H1 (cell line): Measurements from ENCODE around the gene PCED1B.

Experiments
- CHD2 ChIP-seq: IDR thresholded peaks from 2 replicates; pipeline ENCODE4 v1.6.1; 2012; ENCODE audit warnings: low read length, improper control_type of control experiment
- EZH2 ChIP-seq: fragments of 200-600 bp; sonication (generic); IDR thresholded peaks from 2 replicates; pipeline ENCODE4 v1.7.1; 2012; ENCODE audit warnings: low read depth, mild to moderate bottlenecking, moderate library complexity, low read length, inconsistent platforms; ENCODE audit not compliant: severe bottlenecking
- FOSL1 ChIP-seq: IDR thresholded peaks from 2 replicates; pipeline ENCODE4 v1.6.1; 2011; ENCODE audit warnings: mild to moderate bottlenecking, low read depth, low read length, moderate library complexity; ENCODE audit not compliant: insufficient read depth
- KDM1A ChIP-seq: fragments of 200-600, 300-600 bp; sonication (generic); IDR thresholded peaks from 2 replicates; pipeline ENCODE4 v1.7.1; 2016; ENCODE audit warnings: mild to moderate bottlenecking, low read length, borderline replicate concordance
- POLR2A ChIP-seq, 2 experiments: IDR thresholded peaks; 1 replicate in 1 of 2; 2 replicates in 1 of 2; pipeline ENCODE4 v1.6.1; 2011; ENCODE audit warnings: low read depth in 2 of 2, low read length in 2 of 2, mild to moderate bottlenecking in 2 of 2; ENCODE audit errors: control extremely low read depth in 1 of 2
- POLR2AphosphoS5 ChIP-seq: IDR thresholded peaks from 2 replicates; pipeline ENCODE4 v1.6.1; 2011; ENCODE audit warnings: low read depth, low read length
- RAD21 ChIP-seq, 2 experiments: IDR thresholded peaks in 1 of 2; conservative IDR thresholded peaks in 1 of 2; 2 replicates each; pipeline ENCODE4 v1.6.1; 2011; ENCODE audit warnings: low read depth in 2 of 2, low read length in 2 of 2, improper control_type of control experiment in 1 of 2, inconsistent platforms in 1 of 2, mild to moderate bottlenecking in 1 of 2, moderate library complexity in 1 of 2
- RNF2 ChIP-seq: fragments of 200-900, 300-1000 bp; sonication (generic); IDR thresholded peaks from 2 replicates; pipeline ENCODE4 v1.7.1; 2016; ENCODE audit warnings: borderline replicate concordance, low read depth, mild to moderate bottlenecking, antibody characterized with exemption, low read length; ENCODE audit not compliant: poor library complexity, severe bottlenecking; ENCODE audit errors: missing control alignments
- RXRA ChIP-seq: IDR thresholded peaks from 2 replicates; pipeline ENCODE4 v1.6.1; 2011; ENCODE audit warnings: low read depth, mild to moderate bottlenecking, low read length, moderate library complexity; ENCODE audit not compliant: insufficient read depth
- SAP30 ChIP-seq: fragments of 300-600 bp; sonication (generic); IDR thresholded peaks from 2 replicates; pipeline ENCODE4 v1.7.1; 2012; ENCODE audit warnings: low read length, moderate library complexity, mild to moderate bottlenecking, inconsistent platforms; ENCODE audit not compliant: insufficient read depth, insufficient replicate concordance
- TAF1 ChIP-seq: IDR thresholded peaks from 2 replicates; pipeline ENCODE4 v1.6.1; 2011; ENCODE audit warnings: mild to moderate bottlenecking, low read depth, low read length
- ZNF274 ChIP-seq: IDR thresholded peaks from 2 replicates; pipeline ENCODE4 v1.7.0; 2012; ENCODE audit warnings: low read length, borderline replicate concordance; ENCODE audit errors: extremely low read depth
- TF ChIP-seq, protein P1 (sequence below), 3 experiments: IDR thresholded peaks; 1 replicate in 2 of 3; 2 replicates in 1 of 3; pipeline versions ENCODE4 v1.5.1 to v1.6.1; 2011; ENCODE audit warnings: low read length in 3 of 3, mild to moderate bottlenecking in 3 of 3, inconsistent platforms in 2 of 3, low read depth in 1 of 3, moderate library complexity in 1 of 3; ENCODE audit not compliant: insufficient read depth in 1 of 3; ENCODE audit errors: control extremely low read depth in 1 of 3
- TF ChIP-seq, protein P2 (sequence below): IDR thresholded peaks from 2 replicates; pipeline ENCODE4 v1.6.1; 2011; ENCODE audit warnings: low read depth, mild to moderate bottlenecking, low read length; ENCODE audit not compliant: insufficient read depth

DNA sequence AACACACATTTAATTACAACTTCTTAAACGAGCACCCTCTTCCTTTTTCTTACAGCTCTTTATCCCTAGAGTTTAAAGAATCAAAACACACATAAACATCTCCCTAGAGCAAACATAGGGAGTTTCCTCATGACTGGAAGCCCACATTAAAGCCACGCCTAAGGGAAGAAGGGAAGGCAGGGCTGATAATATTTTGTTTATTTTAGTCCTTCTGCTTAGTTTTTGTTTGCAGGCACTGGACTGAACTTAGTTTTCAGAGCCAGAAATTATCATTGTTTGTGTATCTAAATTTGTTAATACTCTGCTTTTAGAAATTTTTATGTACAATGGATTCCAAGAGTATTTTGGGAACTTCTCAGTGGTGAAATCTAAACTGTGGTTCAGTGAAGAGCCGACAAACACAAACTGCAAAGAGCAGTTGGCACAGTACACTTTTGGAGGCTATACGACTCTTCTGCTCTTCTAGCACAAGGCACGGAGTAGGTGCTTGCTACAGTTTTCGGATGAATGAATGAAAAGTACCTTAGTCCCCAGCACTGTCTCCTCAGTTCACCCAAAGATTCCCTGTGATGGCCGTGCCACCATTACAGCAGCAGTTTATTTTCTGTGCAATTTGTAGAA, 18.0 kb downstream of the PCED1B start:
- TF ChIP-seq POLR2AphosphoS5 (no peak), POLR2A (IDR thresholded peaks at IDR 0.05; ENCODE audit: control extremely low read depth in 1 of 2, low read depth in 2 of 2, low read length in 2 of 2) (no peak), TAF1 (no peak), RAD21 (IDR thresholded peaks at IDR 0.05 in 1 of 2, conservative IDR thresholded peaks at IDR 0.05 in 1 of 2; ENCODE audit: low read depth in 2 of 2, low read length in 2 of 2) (no peak), ZNF274 (no peak), KDM1A (no peak), EZH2 (no peak), FOSL1 (no peak), RNF2 (no peak), SAP30 (no peak), RXRA (no peak), CHD2 (no peak)
- TF ChIP-seq, protein P1, sequence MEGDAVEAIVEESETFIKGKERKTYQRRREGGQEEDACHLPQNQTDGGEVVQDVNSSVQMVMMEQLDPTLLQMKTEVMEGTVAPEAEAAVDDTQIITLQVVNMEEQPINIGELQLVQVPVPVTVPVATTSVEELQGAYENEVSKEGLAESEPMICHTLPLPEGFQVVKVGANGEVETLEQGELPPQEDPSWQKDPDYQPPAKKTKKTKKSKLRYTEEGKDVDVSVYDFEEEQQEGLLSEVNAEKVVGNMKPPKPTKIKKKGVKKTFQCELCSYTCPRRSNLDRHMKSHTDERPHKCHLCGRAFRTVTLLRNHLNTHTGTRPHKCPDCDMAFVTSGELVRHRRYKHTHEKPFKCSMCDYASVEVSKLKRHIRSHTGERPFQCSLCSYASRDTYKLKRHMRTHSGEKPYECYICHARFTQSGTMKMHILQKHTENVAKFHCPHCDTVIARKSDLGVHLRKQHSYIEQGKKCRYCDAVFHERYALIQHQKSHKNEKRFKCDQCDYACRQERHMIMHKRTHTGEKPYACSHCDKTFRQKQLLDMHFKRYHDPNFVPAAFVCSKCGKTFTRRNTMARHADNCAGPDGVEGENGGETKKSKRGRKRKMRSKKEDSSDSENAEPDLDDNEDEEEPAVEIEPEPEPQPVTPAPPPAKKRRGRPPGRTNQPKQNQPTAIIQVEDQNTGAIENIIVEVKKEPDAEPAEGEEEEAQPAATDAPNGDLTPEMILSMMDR (IDR thresholded peaks at IDR 0.05; ENCODE audit: control extremely low read depth in 1 of 3, insufficient read depth in 1 of 3, low read depth in 1 of 3, low read length in 3 of 3), result no peak
- TF ChIP-seq, protein P2, sequence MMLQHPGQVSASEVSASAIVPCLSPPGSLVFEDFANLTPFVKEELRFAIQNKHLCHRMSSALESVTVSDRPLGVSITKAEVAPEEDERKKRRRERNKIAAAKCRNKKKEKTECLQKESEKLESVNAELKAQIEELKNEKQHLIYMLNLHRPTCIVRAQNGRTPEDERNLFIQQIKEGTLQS, result no peak
